NCI-H1105 (cell line): Measurements from ENCODE around the gene SMYD3.
"Not testable (repeated sequence)": the region's sequence is repeated elsewhere in the genome, so short reads cannot be mapped to it uniquely, and the experiment has no call there.

Experiments used
- DNase-seq: peaks from one replicate; lab custom pipeline; 2025; lab: John Stamatoyannopoulos, UW

SMYD3 gene

DNA sequence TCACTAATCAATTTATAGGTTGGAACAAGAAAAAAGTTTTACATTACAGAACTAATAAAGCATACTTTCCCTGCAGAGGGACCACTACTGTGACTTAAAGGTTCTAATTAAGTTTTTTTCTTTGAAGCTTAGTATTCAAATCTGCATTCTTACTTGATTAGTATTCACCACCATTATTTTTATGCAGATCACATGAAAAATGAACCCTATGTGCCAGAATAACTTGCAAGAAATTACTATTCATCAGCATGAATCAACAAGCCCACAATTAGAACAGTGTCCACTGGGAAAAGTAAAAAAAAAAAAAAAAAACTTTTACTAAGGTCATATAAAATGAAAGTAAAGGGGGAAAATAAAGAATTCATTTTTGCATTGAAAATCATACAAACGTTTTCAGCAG is 90.8 kb downstream of the SMYD3 start:
- no peak for DNase-seq

DNA sequence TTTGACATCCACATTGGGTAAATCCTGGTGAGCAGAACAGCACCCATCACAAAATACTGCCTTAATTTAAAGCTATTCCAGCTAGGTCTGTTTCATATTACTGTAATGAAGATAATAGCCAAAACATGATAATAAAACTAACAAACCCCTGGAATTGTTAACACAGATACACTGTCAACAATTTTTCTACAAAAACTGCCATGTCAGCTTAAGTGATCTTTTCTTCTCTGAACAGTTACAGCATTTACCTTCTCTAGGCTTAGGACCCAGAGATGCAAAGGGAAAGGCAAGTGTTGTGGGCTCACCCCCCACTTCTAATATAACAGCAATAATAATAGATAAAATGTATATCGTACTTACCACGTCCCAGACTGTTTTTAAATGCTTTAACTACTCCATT is 92.1 kb downstream of the SMYD3 start:
- no peak for DNase-seq

GRCh38 chr1:246413430-246413829 is 93.6 kb downstream of the SMYD3 start:
- DNase-seq, result no peak

DNA sequence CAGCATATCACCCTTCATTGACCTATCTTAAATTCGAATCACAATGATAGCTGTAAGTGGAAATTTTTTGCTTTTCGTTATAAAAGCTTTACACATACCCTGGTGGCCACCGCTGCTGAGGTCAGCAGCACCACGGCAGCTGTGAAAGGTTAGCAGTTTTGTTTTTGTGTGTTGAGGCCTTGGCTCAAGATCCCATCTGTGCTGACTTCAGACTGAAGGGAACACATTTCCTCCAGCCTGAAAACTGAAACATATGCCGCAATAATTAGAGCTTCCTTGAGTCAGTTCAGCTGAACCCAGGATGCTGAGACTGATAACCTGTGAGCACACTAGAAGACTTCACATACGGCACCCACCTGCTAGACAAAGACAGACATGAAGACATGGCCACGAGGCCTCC is 103.0 kb downstream of the SMYD3 start:
- DNase-seq, result no peak

DNA sequence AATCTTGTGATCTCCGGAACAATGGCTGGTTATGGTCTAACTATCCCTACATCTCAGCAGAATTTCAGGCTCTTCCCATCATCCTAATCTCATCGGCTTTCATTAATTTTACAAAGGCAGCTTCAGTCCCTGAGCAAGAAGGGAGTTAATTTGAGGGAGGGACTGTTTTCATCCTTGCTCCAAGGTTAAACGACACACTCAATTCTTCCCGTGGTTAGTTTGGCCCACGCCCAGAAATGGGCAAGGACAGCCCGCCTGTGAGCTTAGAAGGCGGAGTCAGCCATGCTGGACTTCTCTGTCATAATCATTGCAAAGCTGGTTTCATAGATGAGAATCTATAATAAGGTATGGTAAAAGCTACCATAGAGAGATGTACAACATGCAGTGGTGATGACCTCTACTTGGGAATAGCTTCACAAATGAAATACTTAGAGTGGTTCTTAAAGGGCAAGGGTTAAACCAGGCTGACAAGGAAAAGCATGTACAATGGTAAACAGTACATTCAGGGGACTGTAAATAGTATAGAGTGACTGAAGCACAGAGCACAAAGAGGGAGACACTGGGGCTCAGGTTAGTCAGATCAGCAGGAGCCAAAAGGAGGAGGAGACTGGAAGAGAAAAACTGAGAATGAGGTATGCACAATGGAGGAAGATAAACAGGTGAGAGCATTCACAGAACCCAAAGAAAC is 108.8 kb downstream of the SMYD3 start:
- DNase-seq, result no peak

- DNase-seq, result no peak
Measured at GRCh38 chr1:246397046-246397445, 110.0 kb downstream of the SMYD3 start.

- no peak for DNase-seq
Measured at GRCh38 chr1:246396322-246396721, 110.8 kb downstream of the SMYD3 start.

DNA sequence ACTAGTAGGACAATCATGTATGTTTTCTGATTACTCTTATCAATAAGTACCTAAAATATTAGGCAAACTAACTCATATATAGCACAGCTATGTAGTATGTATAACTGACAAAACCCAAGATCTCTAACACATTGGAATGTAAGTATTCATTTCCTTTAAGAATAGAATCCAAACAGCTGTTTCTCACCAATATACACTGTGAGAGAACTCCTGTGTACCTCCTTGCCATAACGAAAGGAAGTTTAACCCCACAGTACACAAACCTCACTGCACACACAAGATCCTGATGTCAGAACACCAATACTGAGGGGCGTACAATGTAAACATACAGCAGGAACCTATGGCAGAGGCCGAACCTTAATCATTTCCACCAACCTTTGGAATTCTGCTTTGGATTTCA is 113.0 kb downstream of the SMYD3 start:
- no peak for DNase-seq

GRCh38 chr1:246390855-246391254 is 116.2 kb downstream of the SMYD3 start:
- DNase-seq, result no peak

GRCh38 chr1:246384616-246385015 is 122.5 kb downstream of the SMYD3 start:
- DNase-seq, result no peak

DNA sequence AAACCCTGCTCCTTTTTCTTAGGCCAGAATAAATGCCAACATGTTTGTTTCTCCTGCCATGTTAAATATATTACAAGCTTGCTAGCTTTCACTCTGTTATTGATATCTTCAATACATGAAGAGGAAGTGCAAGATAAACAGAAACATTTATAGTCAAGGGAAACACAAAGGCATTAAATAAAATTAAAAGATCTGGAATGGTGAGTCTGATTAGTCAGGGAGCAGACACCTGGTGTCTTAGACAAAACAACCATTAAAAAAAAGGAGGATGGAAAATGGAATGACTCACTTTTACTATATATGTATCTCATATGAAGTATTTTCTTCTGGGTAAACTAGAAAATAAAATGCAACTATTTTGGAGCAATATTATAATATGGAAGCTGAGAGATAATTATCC is 123.3 kb downstream of the SMYD3 start:
- DNase-seq, result no peak

GRCh38 chr1:246383239-246383589 is 123.9 kb downstream of the SMYD3 start:
- DNase-seq, result no peak

- no peak for DNase-seq
Measured at GRCh38 chr1:246382589-246383238, 124.4 kb downstream of the SMYD3 start.

- DNase-seq, result no peak
Measured at GRCh38 chr1:246381452-246381851, 125.6 kb downstream of the SMYD3 start.

DNA sequence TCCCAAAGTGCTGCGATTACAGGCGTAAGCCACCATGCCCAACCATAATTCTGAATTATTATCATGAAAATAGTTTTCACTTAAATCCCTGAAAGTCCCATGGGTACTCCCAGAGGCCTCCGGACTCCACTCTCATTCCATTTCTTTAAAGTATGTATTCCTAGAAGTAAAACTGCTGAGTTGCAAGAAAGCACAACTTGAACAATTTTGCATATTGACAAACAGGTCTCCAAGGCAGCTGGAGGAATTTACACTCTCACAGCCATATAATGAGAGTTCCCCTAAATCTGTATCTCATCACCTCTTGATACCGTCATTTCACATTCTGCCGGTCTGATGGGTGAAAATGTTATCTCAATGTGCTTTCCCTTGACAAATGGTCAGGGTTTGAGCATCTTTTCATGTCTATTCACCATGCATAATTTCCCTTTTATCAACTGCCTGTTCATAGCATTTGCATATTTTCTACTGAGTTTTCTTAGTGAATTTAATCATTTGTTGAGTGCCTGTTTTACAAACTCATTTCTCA is 129.4 kb downstream of the SMYD3 start:
- DNase-seq, result no peak

- no peak for DNase-seq
Measured at GRCh38 chr1:246373828-246374569, 133.1 kb downstream of the SMYD3 start.

GRCh38 chr1:246372559-246372958 is 134.5 kb downstream of the SMYD3 start:
- no peak for DNase-seq

DNA sequence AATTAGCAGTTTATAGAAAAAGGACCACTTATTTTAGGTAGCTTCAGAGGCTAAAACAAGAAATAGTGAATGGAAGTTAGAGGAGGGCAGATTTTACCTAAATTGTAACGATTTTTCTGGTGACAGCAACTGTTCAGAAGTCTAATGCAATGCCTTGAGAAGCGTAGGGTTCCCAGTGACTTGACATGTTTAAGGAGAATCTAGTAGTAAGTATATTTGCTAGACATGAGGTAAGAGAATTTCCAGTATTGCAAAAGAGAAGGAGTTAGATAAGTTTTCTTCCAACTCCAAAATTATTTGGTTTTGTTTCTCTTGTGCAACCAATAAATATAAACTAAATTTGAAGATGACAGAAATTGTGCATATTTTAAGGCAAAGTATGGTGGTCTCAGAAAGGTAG is 140.0 kb downstream of the SMYD3 start:
- no peak for DNase-seq

- DNase-seq, result no peak
Measured at GRCh38 chr1:246365708-246366107, 141.4 kb downstream of the SMYD3 start.

- no peak for DNase-seq
Measured at GRCh38 chr1:246364415-246364941, 142.6 kb downstream of the SMYD3 start.

- not testable (repeated sequence) for DNase-seq
Measured at GRCh38 chr1:246357014-246357598, 150.0 kb downstream of the SMYD3 start.
